Measurements from ENCODE around the gene AEBP1.

Gene AEBP1

GRCh38 chr7:44145479-44145968 is 41.4 kb downstream of the AEBP1 start:
- peak; percentile 66 to 69 for DNase-seq

DNA sequence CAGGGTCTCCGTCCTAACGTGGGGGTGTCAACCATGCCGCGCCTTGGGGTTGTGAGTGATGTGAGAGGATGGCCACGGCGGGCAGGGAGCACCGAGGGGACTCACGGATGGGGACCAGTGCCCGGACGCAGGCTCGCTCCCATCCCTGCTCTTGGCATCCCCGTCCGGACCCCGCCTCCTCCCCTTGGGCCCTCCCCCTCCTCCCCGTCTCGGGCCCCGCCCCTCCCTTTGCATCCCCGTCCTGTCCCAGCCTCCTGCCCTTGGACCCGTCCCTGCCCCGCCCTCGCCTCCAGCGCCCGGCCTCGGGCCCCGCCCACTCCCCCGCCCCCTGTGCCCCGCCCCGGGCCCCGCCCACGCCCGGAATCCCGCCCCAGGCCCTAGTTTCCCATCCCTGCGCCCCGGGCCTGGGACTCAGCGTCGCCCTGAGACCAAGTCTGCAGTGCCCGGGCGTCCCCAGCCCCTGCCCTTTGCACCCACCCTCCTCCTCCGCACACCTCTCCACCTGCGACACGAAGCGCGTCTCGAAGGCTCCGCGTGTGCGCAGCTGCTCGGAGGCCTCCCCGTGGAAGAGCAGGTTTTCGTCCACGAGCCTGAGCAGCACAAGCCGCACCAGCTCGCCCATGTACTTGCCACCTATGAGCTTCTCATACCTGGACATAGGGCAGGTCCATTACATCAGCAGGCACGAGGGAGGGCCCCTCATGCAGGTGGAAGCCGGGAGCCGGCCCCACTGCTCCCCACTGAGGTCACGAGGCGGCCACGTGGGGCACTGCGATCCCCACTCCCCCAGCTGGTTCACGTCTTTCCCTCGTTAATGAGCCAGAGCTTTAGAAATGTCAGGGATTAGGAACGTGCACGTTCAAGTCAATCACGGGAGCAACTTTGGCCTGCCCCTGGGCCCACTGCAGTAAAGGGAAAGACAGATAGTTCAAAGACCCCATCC is 42.1 kb downstream of the AEBP1 start:
- DNase-seq: peak; percentile 71 to 79

GRCh38 chr7:44147026-44147991 is 43.2 kb downstream of the AEBP1 start:
- DNase-seq: no peak

- DNase-seq: no peak
These were observed 44.0 kb downstream of the AEBP1 start for GRCh38 chr7:44148166-44148565.

DNA sequence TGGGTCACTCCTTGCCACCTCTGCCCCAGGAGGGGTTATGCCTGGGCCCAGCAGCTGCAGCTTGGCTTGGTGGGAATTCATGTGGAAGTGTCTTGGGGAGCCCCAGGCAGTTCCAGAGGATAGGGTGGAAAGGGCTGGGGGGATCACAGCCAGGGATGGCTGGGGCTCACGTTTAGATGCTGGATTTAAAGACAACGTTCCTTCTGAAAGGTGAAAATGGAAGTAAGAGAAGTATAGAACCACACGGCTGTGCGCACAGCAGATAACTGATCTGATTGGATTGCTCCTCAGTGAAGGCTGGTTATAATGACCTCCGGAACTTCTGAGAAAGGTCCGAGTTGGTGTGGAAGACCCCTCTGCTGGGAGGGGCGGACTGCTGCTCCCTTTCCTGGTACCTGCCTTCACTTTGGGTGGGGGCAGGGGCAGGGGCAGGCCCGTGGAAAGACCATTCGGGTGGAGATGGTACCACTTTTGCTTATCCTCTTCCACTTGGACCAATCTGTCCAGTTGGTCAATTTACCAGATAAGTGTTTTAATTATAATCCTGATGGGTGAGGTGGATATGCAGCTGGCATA is 44.9 kb downstream of the AEBP1 start:
- no peak for DNase-seq

DNA sequence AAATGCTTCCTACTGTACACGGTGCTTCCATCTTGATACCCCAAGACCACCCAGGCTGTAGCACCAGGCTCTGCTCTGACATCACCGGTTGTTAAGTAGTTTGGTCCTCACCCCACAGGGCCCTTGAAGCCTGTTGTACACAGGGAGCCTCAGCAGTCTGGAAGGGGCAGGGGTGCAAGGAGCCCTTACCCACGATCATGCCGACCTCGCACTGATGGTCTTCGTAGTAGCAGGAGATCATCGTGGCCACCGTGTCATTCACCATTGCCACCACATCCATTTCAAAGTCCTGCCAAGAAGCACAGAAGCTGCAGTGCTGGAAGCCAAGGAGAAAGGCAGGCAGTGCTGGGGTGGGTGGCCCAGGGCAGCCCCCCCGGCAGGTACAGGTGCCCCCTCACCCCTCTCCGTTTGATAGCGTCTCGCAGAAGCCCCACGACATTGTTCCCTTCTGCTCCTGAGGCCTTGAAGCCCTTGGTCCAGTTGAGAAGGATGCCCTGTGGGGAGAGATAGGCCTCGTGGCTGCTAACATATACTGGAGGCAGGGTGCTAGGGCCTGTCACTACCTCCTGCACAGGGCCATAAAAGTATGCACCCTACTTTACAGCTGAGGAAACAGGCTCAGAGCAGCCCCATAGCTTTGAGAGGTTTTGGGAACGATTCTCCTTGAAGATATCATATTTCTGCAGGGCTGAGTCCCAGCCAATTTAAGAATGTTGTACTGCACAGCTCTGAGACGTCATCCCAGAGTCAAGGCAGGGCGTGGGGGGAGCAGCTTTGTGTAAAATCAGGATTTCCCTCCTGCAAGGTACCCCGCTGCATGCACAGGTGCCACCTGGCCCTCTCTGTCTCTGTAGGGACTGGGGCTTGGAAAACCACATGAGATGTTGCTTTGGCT is 45.7 kb downstream of the AEBP1 start:
- DNase-seq: no peak

DNA sequence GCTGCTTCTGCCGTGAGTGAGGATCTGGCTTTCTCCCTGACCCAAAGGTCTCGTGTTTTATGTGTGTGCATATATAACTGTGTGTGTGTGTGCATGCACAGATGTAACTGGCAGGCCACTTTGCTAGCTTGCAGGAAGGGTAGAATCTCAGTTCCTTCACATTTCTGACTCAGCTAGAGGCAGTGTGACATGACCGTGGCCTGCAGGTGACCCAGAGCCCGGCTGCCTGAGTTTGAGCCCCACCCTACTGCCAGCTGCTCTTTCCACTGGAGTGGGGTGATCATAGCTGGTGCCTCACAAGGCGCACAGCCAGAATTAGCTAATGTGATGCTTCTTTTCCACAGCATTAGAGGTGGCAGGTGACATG is 46.3 kb downstream of the AEBP1 start:
- DNase-seq: no peak

DNA sequence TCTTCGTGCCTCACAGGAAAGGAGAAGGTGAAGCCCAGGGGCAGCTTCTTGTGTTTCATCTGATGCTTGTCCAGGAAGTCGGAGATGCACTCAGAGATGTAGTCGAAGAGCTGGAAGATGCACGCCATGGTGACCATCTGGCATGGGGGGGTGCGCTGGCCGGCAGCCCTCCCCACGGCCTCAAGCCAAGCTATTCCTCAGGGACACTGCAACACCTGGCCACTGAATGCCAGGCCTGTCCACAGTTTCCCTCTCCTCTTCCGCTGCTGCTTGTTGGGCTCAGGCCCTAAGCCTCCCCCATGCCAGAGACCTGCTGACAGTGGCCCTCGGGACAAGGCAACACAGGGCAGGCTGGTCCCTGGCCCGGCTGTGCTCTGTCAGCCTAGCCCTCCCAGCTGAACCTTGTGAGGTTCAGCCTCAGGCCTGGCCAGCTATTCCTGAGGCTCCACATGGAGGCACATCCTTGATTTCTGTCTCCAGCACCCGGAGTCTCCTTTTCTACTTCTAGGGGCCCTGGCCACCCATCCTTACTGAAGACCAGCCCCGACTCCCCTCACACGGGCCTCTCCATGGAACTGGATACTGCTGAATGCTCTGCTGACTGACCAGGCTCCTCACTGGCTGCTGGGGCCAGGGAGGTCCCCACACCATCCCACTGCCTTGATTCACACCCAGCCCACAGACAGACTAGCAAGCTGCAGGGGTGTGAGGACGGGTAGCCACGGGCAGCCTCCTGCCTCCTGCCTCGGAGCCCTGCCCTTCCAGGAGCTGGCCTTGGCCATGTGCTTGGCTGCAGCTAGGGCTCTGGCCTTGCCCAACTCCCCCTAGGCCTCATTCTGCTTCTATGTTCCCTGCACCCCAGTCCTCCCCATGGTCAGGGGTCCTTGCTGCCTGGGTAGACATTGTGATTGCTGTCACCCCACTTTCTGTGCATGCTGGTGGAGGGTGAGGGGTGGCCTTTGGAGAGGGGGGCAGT is 47.1 kb downstream of the AEBP1 start:
- no peak for DNase-seq

DNA sequence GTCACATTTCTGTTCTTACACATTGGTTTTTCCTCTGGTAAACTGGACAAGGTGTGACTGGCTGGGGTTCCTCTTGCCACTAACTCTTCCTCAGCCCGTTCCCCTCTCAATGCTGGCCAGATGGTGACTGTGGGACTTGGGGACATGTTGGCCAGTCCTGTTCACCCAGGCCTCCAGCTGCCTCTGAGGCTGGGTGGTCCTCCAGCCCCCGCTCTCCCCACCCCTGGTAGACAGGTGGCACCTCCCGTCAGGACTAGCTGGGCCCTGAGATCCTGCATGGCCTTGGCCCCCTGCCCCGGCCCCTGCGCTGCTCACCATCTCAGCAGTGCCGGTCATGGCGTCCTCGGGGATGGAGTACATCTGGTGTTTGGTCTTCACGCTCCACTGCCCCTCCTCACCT is 47.8 kb downstream of the AEBP1 start:
- no peak for DNase-seq

DNA sequence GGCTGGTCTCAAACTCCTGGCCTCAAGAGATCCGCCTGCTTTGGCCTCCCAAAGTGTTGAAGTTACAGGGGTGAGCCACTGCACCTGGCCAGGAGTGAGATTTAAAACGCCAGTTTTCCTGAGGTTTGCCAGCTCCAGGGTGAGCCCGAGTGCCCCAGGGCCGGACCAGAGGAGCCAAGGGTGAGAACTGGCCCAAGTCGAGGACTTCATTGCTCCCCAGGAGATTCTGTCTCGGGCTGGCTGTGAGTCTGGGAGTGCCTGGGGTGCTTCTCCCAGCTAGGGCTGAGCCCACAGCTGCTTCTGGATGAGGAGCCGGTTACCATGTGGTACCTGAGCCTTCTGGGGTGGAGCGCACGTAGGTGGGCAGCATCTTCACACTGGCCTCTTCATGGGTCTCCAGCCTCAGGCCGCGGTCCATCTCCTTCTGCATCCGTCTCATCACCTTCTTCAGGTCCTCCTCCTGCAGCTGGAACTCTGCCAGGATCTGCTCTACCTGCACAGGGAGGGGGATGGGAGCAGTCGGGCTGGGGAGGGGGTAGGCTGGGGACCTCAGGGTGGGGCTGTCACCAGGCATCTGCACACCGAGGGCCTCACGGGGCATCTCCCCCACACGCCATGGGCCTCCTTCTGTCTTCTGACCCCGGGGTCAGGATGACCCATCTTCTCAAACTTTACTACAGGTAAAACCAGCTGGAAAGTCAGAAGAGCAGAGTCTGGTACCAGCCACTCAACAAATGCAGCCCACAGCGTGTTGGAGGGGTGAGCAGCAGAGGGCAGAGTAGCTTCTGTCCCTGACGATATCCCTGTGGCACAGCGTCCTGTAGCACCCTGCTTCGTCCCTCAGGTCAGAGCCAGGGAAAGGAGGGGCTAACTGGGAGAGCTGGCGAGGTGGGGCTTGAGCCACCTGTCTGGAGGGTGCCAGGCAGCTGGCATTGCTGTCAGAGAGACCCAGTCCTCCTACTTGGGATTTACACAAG is 49.1 kb downstream of the AEBP1 start:
- DNase-seq: no peak

DNA sequence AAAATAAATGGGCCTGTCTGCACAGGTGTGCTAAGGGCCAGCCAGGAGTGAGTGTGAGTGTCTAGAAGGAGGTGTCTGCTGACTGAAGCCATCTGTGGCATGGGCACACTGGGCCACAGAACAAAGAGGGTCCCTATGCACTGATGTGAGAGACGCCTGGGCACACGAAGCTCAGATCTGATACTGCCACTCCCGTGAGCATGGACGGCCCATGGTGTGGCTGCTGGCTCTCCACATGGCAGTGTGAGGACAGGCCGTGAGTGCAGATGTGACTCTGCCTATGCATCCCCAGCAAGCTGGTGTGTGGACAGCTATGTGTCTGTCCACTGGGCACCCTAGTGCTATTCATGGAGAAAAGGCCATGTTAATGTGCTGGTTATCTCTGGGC is 49.8 kb downstream of the AEBP1 start:
- DNase-seq: no peak

GRCh38 chr7:44154703-44155102 is 50.6 kb downstream of the AEBP1 start:
- no peak for DNase-seq

GRCh38 chr7:44155191-44156185 is 51.3 kb downstream of the AEBP1 start:
- DNase-seq: no peak

DNA sequence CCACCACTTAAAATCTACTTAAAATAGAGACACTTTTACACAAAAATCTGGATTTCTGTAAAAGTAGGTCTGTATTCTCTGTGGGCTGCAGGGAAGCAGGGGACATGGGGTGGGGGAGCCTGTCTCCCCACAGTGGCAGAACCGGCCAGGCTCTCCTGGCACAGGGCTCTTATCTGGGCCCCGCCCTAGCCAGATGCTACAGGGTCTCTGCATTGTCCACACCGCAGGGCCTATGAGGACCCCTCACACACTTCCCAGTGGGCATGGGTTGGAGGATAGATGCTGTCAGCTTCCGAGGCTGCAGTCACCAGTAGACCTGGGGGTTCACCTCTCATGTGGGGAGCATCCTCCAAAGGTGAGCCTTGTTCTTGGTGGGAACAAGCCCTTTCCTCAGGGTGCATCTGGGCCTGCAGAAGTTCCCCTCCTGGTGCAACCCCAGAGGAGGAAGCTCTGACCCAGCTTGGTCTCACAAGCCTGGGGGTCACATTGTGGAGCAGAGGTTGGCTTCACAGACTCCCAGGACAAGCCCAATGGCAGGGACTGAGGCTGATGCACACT is 52.4 kb downstream of the AEBP1 start:
- no peak for DNase-seq

- no peak for DNase-seq
These were observed 53.3 kb downstream of the AEBP1 start for GRCh38 chr7:44157116-44158080.

DNA sequence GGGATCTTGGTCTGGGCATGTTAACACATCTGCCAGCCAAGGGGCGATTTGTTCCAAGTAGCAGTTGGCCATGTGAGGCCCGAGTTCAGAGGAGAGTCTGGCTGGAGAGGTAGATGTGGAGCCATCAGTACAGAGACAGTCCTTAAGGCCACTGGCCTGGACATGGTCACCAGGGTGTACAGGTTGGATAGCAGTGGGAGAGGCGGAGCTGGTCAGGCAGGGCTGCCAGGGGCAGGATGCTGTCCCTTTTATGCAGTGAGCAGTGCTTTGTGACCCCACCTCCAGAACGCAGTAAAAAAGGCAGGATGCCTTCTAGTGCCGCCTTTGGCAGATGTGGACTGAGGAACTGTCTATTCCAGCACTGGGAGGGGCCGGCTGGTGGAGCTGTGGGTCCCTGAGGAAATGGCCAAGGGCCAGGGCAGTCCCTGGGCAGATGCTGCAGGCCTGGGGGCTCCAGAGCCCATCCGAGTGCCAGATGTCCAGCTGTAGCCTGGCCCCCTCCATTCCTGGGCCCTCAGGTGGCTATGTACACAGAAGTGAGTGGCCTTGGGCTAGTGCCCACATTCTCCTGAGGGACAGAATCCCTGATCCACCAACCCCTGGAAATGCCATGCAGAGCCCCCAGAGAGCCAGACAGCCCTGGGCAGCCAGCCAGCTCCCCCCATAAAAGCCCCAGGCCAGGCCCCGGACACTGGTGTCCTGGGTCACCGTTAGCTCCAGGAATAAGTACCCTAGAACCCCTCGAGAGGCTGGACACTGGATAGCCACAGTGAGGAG is 54.1 kb downstream of the AEBP1 start:
- DNase-seq: no peak

All from CD4-positive, alpha-beta T cell treated with Interleukin-4 for 1 hour (primary cell).